ENCODE data around the gene VWA1.
"Not testable (repeated sequence)": the region's sequence is repeated elsewhere in the genome, so short reads cannot be mapped to it uniquely, and the experiment has no call there.

DNA sequence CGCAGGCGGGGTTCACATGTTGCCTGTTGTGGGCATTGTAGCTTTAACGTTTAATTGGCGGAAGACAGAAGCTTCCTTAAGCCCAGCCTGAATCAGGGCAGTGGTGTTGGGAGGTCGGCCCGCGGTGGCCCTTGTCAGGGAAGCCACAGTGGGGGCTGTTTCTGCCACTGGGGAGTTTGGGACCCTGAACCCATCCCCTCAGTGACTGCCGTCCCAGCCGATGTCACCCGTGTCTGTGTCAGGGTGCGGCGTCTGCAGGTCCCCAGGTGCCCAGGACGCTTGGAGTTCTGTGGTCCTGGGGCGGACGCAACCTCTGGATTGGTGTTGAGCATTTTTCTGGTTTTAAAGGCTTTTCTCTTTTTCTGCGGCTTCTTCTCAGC, 45.0 kb downstream of the VWA1 start:
- TF ChIP-seq, protein P1, sequence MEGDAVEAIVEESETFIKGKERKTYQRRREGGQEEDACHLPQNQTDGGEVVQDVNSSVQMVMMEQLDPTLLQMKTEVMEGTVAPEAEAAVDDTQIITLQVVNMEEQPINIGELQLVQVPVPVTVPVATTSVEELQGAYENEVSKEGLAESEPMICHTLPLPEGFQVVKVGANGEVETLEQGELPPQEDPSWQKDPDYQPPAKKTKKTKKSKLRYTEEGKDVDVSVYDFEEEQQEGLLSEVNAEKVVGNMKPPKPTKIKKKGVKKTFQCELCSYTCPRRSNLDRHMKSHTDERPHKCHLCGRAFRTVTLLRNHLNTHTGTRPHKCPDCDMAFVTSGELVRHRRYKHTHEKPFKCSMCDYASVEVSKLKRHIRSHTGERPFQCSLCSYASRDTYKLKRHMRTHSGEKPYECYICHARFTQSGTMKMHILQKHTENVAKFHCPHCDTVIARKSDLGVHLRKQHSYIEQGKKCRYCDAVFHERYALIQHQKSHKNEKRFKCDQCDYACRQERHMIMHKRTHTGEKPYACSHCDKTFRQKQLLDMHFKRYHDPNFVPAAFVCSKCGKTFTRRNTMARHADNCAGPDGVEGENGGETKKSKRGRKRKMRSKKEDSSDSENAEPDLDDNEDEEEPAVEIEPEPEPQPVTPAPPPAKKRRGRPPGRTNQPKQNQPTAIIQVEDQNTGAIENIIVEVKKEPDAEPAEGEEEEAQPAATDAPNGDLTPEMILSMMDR (conservative IDR thresholded peaks at IDR 0.05; ENCODE audit: low read depth in 2 of 2), result not testable (repeated sequence)
- not testable (repeated sequence) for TF ChIP-seq EZH2 (IDR thresholded peaks at IDR 0.05; ENCODE audit: low read depth, unreplicated experiment); POLR2AphosphoS5 (IDR thresholded peaks at IDR 0.05; ENCODE audit: low read depth); EZH2phosphoT487 (IDR thresholded peaks at IDR 0.05; ENCODE audit: unreplicated experiment); JUNB (IDR thresholded peaks at IDR 0.05; ENCODE audit: unreplicated experiment); CREB1 (CRISPR knock-in tag; IDR thresholded peaks at IDR 0.05; ENCODE audit: low read depth); NANOG (IDR thresholded peaks at IDR 0.05; ENCODE audit: borderline replicate concordance); STAT1 (IDR thresholded peaks at IDR 0.05; ENCODE audit: unreplicated experiment)
- TF ChIP-seq, protein P2, sequence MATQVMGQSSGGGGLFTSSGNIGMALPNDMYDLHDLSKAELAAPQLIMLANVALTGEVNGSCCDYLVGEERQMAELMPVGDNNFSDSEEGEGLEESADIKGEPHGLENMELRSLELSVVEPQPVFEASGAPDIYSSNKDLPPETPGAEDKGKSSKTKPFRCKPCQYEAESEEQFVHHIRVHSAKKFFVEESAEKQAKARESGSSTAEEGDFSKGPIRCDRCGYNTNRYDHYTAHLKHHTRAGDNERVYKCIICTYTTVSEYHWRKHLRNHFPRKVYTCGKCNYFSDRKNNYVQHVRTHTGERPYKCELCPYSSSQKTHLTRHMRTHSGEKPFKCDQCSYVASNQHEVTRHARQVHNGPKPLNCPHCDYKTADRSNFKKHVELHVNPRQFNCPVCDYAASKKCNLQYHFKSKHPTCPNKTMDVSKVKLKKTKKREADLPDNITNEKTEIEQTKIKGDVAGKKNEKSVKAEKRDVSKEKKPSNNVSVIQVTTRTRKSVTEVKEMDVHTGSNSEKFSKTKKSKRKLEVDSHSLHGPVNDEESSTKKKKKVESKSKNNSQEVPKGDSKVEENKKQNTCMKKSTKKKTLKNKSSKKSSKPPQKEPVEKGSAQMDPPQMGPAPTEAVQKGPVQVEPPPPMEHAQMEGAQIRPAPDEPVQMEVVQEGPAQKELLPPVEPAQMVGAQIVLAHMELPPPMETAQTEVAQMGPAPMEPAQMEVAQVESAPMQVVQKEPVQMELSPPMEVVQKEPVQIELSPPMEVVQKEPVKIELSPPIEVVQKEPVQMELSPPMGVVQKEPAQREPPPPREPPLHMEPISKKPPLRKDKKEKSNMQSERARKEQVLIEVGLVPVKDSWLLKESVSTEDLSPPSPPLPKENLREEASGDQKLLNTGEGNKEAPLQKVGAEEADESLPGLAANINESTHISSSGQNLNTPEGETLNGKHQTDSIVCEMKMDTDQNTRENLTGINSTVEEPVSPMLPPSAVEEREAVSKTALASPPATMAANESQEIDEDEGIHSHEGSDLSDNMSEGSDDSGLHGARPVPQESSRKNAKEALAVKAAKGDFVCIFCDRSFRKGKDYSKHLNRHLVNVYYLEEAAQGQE (IDR thresholded peaks at IDR 0.05; ENCODE audit: unreplicated experiment), result not testable (repeated sequence)
- TF ChIP-seq, protein P3, sequence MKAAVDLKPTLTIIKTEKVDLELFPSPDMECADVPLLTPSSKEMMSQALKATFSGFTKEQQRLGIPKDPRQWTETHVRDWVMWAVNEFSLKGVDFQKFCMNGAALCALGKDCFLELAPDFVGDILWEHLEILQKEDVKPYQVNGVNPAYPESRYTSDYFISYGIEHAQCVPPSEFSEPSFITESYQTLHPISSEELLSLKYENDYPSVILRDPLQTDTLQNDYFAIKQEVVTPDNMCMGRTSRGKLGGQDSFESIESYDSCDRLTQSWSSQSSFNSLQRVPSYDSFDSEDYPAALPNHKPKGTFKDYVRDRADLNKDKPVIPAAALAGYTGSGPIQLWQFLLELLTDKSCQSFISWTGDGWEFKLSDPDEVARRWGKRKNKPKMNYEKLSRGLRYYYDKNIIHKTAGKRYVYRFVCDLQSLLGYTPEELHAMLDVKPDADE (IDR thresholded peaks at IDR 0.05), result not testable (repeated sequence)
